ENCODE data around the gene LSM6. TPM values are rescaled to one million over a fixed set of nuclear protein-coding genes. Genes with fewer than 3 reads are reported as not detected.

Gene LSM6
- total and polyA plus RNA-seq, 8 donors = 1.8 to 93.8 (median 28.7) TPM

DNA sequence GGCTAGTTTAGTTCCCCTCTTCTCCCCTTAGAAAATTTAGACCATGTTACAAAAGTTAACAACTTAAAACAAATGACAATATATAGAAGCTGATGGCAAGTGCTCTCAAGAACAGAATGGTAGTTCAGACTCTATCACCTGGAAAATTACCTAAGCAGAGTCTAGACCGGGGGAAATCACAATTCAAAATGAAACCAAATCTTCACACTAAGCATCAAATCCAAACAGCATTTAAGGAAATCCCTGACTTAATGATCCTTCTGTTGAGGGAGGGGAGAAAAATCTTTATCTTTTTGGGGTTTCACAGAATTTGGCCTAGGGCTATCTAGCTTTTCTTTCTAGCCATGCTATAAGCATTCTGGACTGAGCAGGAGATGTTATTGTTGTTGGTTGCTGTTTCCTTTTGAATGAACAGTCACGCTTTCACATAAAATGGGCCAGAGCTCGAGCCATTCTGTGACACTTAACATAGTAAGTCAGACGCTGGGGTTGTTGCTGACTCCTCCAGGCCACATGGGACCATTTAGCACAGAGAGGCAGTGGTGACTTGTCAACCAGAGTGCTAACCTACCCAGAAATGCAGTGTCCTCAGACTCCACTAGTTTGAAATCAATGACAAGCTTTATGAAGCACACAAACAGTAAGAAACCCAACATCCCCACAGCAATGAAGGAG is 16.0 kb upstream of the LSM6 start:
- TF ChIP-seq POLR2A (IDR thresholded peaks at IDR 0.05) (no peak), POLR2AphosphoS5 (IDR thresholded peaks at IDR 0.05) (no peak), EP300 (IDR thresholded peaks at IDR 0.05) (no peak)
- TF ChIP-seq, protein P1, sequence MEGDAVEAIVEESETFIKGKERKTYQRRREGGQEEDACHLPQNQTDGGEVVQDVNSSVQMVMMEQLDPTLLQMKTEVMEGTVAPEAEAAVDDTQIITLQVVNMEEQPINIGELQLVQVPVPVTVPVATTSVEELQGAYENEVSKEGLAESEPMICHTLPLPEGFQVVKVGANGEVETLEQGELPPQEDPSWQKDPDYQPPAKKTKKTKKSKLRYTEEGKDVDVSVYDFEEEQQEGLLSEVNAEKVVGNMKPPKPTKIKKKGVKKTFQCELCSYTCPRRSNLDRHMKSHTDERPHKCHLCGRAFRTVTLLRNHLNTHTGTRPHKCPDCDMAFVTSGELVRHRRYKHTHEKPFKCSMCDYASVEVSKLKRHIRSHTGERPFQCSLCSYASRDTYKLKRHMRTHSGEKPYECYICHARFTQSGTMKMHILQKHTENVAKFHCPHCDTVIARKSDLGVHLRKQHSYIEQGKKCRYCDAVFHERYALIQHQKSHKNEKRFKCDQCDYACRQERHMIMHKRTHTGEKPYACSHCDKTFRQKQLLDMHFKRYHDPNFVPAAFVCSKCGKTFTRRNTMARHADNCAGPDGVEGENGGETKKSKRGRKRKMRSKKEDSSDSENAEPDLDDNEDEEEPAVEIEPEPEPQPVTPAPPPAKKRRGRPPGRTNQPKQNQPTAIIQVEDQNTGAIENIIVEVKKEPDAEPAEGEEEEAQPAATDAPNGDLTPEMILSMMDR (IDR thresholded peaks at IDR 0.05) = no peak
- intact Hi-C loops (cut with DNase I; ENCODE audit: low total_unique reads) = no loop called here
- 65 to 78% (median 75%) methylated on average over 4 of the region's 4 CpGs for WGBS, 5 donors

GRCh38 chr4:146161243-146161642 is 14.3 kb upstream of the LSM6 start:
- Histone ChIP-seq H3K4me1 (no peaks in the 10 kb centered on the region), H3K36me3 (no peaks in the 10 kb centered on the region), H3K27me3 (no peaks in the 10 kb centered on the region), H3K9me3 (peaks cover 0 to 34% (median 13%) of the 10 kb centered on the region in 4 donors), H3K27ac (no peak overlapping the region), H3K4me3 (no peak overlapping the region)
- no peak for TF ChIP-seq POLR2AphosphoS5 (IDR thresholded peaks at IDR 0.05)
- TF ChIP-seq, protein P1 (IDR thresholded peaks at IDR 0.05) = no peak
- TF ChIP-seq POLR2A (IDR thresholded peaks at IDR 0.05) = no peak
- TF ChIP-seq EP300 (IDR thresholded peaks at IDR 0.05) = no peak
- no peak for DNase-seq
- intact Hi-C loops (cut with DNase I; ENCODE audit: low total_unique reads) = no loop called here

More for the DNA sequence above, 16.0 kb upstream of the LSM6 start:
- DNase-seq = no peak
- Histone ChIP-seq H3K27me3 (no peaks in the 10 kb centered on the region), H3K4me1 (no peaks in the 10 kb centered on the region), H3K9me3 (peaks cover 0 to 34% (median 13%) of the 10 kb centered on the region in 4 donors), H3K4me3 (no peak overlapping the region), H3K36me3 (no peaks in the 10 kb centered on the region), H3K27ac (no peak overlapping the region)

- 71 to 89% (median 80%) methylated on average over 1 of the region's 1 CpG for WGBS, 5 donors
- intact Hi-C loops (cut with DNase I; ENCODE audit: low total_unique reads) = no loop called here
- Histone ChIP-seq H3K4me1 (no peaks in the 10 kb centered on the region), H3K27me3 (no peaks in the 10 kb centered on the region), H3K27ac (no peak overlapping the region), H3K36me3 (no peaks in the 10 kb centered on the region), H3K4me3 (no peak overlapping the region), H3K9me3 (peaks cover 0 to 18% (median 11%) of the 10 kb centered on the region in 4 donors)
- TF ChIP-seq POLR2A (IDR thresholded peaks at IDR 0.05) = no peak
- TF ChIP-seq EP300 (IDR thresholded peaks at IDR 0.05) = no peak
- TF ChIP-seq, protein P1 (IDR thresholded peaks at IDR 0.05) = no peak
- no peak for TF ChIP-seq POLR2AphosphoS5 (IDR thresholded peaks at IDR 0.05)
- peak in 1 of 2 donors; percentile 23 for DNase-seq
Observed at GRCh38 chr4:146165221-146165620, 10.3 kb upstream of the LSM6 start.

GRCh38 chr4:146165840-146166239 is 9.7 kb upstream of the LSM6 start:
- Histone ChIP-seq H3K4me1 (no peaks in the 10 kb centered on the region), H3K27me3 (no peaks in the 10 kb centered on the region)
- intact Hi-C loops (cut with DNase I; ENCODE audit: low total_unique reads) = no loop called here

GRCh38 chr4:146170149-146170548 is 5.4 kb upstream of the LSM6 start:
- H3K27ac ChIP-seq = no peak overlapping the region
- no peaks in the 10 kb centered on the region for H3K36me3 ChIP-seq
- WGBS, 5 donors = 78 to 91% (median 85%) methylated on average over 3 of the region's 3 CpGs
- DNase-seq = no peak
- no peaks in the 10 kb centered on the region for H3K27me3 ChIP-seq
- no peaks in the 10 kb centered on the region for H3K9me3 ChIP-seq
- H3K4me3 ChIP-seq = no peak overlapping the region
- TF ChIP-seq, protein P1 (IDR thresholded peaks at IDR 0.05) = no peak
- TF ChIP-seq POLR2AphosphoS5 (IDR thresholded peaks at IDR 0.05) (no peak), EP300 (IDR thresholded peaks at IDR 0.05) (no peak), POLR2A (IDR thresholded peaks at IDR 0.05) (no peak)
- peaks cover 0 to 3% (median under 1%) of the 10 kb centered on the region in 4 donors for H3K4me1 ChIP-seq
- intact Hi-C loops (cut with DNase I; ENCODE audit: low total_unique reads) = no loop called here

More at GRCh38 chr4:146165840-146166239, 9.7 kb upstream of the LSM6 start:
- Histone ChIP-seq H3K27ac (no peak overlapping the region), H3K4me3 (no peak overlapping the region), H3K36me3 (no peaks in the 10 kb centered on the region), H3K9me3 (peaks cover 0 to 16% (median 9%) of the 10 kb centered on the region in 4 donors)
- no peak for TF ChIP-seq POLR2AphosphoS5 (IDR thresholded peaks at IDR 0.05)
- no peak for TF ChIP-seq POLR2A (IDR thresholded peaks at IDR 0.05)
- no peak for TF ChIP-seq EP300 (IDR thresholded peaks at IDR 0.05)
- DNase-seq = no peak

All from stomach (tissue), 9 donors.